DMS153 (cell line): ENCODE data around the gene USP24.
"Not testable (repeated sequence)": the region's sequence is repeated elsewhere in the genome, so short reads cannot be mapped to it uniquely, and the experiment has no call there.

Source experiments
- DNase-seq: peaks from one replicate; lab custom pipeline; 2025; lab: John Stamatoyannopoulos, UW

Gene USP24

GRCh38 chr1:55196433-55197035 is 18.6 kb downstream of the USP24 start:
- DNase-seq: no peak

DNA sequence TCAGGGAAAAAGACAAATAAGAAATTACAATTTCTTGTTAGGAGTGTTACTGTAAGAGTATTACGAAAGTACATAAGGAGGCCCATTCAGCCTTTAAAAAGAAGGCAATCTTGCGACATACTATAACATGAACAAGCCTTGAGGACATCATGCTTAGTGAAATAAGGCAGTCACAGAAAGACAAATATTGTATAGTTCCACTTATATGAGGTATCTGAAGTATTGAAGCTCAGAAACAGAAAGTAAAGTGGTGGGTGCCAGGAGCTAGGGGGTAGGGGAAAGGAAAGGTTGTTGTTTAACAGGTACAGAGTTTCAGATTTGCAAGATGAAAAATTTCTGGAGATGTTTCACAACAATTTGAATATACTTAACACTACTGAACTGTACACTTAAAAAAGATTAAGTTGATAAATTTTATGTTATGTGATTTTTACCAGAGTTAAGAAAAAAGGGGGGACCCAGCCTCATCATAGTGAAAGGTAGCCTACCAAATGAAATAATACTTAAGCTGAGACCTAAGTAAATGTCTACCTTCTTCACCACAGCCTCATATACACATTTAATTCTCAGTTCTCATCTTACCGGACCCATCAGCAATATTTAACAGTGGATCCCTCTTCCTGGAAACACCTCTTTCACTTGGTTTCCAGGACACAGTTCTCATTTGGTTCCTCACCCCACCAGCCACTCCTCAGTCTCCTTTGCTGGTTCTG is 19.5 kb downstream of the USP24 start:
- no peak for DNase-seq

DNA sequence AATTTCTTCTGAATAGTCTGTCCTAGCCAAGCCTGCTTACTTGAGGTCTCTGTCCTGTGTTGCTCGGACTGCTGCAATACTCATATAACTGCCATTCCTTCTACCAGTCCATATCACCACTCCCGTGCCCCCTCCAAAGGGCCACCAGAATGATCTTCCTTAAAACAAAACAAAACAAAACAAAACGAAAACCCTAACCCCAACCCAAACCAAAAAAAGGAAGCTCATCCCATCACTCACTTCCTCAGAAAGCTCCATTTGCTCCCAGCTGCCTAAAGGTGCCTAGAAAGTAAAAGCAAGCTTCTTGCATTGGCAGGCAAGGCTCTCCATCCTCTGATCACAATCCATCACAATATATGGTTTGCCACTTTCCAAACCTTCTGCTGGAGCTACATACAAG is 20.3 kb downstream of the USP24 start:
- no peak for DNase-seq

DNA sequence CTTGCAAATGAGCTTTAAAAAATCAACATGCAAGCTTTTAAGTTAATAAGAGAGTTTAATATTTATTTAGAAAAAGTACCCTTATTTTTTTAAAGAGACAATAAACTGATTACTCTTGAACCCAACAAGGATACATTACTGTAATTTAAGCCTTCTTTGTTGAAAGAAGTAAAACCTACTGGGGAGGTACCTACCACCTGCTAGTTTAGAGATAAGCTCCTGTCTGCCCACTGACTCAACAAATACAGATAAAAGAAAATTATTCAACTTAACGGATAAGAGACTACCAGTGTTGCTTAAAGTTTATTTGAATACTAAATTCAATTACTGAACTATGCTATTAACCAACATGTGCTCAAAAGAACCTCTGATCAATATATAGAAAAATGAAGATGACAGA is 23.1 kb downstream of the USP24 start:
- no peak for DNase-seq

GRCh38 chr1:55191219-55191952 is 23.8 kb downstream of the USP24 start:
- DNase-seq: not testable (repeated sequence)

GRCh38 chr1:55190109-55190508 is 25.1 kb downstream of the USP24 start:
- no peak for DNase-seq

DNA sequence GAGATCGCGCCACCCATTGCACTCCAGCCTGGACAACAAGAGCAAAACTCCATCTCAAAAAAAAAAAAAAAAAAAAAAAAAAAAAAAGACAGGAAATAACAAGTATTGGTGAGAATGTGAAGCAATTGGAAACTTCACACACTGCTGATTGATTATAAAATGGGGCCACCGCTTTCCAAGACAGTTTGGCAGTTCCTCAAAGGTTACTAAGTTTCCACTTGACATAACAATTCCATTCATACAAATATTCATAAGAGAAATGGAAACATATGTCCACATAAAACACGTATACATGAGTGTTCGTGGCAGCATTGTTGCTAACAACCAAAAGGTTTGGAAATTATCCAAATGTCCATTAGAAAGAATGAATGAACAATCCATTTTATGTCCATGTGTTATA is 26.3 kb downstream of the USP24 start:
- no peak for DNase-seq

GRCh38 chr1:55185832-55186231 is 29.3 kb downstream of the USP24 start:
- no peak for DNase-seq

DNA sequence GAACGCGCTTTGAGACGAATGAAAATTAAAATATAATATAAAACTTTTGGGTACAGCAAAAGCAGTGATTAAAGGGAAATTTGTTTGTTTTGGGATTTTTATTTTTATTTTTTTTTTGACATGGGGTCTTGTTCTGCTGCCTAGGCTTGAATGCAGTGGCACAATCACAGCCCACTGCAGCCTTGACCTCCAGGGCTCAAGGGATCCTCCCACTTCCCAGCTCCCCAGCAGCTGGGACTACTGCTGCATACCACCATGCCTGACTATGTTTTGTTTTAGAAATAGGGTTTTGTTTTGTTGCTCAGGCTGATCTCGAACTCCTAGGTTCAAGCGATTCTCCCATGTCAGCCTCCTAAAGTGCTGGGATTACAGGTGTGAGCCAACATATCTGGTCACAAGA is 30.3 kb downstream of the USP24 start:
- no peak for DNase-seq

- no peak for DNase-seq
Observed at GRCh38 chr1:55181666-55182065, 33.5 kb downstream of the USP24 start.

DNA sequence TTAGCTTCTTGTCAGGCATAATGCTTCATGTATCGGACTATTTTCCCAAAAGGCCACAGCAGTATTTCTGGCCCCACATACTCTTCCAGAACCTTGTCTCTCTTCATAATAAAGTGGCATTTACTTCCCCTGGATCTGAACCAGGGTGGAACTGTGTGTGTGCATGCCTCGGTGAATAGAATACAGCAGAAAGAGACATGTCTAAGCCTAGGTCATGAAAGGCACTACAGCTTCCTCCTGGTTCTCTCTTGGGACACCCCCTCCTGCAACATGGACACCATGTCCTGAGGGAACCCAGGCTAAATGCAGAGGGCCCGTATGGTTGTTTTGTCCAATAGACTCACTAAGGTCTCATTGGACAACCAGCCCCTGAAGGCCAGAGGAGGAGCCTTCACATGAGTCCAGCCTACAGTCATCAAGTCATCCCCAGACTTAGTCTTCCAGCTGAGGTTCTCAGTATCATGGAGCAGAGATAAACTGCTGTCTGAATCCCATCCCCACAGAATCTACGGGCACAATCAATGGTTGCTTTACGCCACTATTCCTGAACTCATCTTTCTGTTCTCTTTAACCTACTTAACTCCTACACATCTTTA is 35.0 kb downstream of the USP24 start:
- no peak for DNase-seq

GRCh38 chr1:55179177-55179835 is 35.9 kb downstream of the USP24 start:
- no peak for DNase-seq

GRCh38 chr1:55172687-55173086 is 42.5 kb downstream of the USP24 start:
- no peak for DNase-seq

- no peak for DNase-seq
Observed at GRCh38 chr1:55172272-55172671, 42.9 kb downstream of the USP24 start.

DNA sequence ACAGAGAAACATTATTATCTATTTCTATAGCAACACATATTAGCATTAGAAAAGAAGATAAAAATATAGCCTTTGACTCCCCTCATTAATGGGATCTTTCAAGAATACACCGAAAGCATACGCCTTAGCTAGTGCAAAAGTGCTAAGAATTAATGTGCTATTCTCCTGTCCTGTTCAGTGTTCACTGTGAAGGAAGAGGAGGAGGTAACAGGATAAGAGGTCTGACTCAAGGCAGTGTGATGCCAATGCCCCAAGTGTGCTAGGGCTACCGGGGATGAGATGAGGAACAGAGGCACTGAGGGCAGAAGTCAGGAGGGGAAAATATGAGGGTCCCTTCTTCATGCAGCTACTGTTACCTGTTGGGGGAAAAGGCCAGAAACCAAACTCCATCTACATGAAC is 43.5 kb downstream of the USP24 start:
- no peak for DNase-seq

GRCh38 chr1:55170426-55170825 is 44.7 kb downstream of the USP24 start:
- no peak for DNase-seq

- no peak for DNase-seq
Observed at GRCh38 chr1:55169126-55169525, 46.0 kb downstream of the USP24 start.

GRCh38 chr1:55168353-55168752 is 46.8 kb downstream of the USP24 start:
- no peak for DNase-seq

- no peak for DNase-seq
Observed at GRCh38 chr1:55167224-55167871, 47.8 kb downstream of the USP24 start.

DNA sequence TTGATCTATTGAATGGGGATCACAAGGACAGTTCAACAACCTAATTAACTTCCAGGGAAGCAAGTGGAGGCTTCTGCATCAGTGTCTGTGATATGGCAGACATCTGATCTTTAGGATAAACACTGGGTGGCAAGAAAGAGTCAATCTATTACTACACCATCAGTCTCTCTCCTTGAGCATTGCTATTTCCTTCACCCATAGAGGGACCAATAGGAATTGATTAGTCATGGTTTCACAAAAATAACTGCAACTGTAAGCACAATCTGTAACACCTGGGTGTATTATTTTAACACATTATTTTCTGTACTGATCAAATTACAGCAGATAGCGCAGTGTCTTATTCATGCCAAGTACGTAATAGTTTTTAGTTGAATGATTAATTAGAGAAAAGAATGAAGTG is 50.3 kb downstream of the USP24 start:
- DNase-seq: no peak

DNA sequence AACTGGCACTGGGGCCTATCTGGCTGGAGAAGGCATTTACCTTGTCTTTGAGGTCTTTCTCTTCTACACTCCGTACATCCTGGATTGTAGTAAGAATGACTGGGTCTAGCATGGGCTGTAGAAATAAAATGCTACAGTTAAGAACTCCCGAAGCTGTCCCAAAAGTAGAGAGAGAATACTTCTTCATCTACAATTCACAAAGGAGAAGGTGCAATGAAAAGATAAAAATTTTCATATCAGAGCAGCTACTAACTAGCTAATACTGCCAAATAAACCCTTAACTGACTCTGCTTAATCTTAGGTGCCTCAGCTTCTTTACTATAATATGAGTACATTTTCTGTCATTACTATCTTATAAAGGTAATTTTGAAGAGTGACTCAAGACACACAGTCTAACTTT is 55.6 kb downstream of the USP24 start:
- DNase-seq: no peak

DNA sequence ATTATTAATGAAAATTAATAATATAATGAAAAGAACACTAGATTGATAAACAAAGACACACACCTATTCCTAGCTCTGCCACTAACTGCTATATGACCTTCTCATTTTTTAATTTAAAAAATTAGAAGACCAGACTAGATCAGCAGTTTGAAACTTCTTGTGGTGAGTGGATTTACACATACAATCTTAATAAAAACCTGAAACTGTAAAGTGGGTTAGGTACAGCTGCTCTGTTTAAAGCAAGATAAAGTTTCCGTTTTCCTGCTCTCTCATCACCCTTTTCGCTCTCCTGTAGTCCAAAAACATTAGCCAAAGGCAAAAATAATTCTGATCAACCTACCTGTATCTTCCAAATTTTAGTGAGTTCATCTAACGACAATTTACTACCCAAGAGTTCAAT is 58.6 kb downstream of the USP24 start:
- DNase-seq: no peak
